GM12892 (cell line): ENCODE results near the gene OR1F1.

ENCODE experiments used
- POLR2A ChIP-seq: IDR thresholded peaks from 2 replicates; pipeline ENCODE4 v1.6.1; 2011; ENCODE audit warnings: low read depth, low read length, control low read depth
- TAF1 ChIP-seq: IDR thresholded peaks from 2 replicates; pipeline ENCODE4 v1.6.1; 2011; ENCODE audit warnings: low read depth, mild to moderate bottlenecking, control low read depth, low read length, borderline replicate concordance

GRCh38 chr16:3188925-3189825 lies 1.2 kb downstream of the OR1F1 start:
- TF ChIP-seq TAF1 (no peak), POLR2A (no peak)
